GM10266 (cell line): ENCODE measurements around the gene NANP.

Experiments used
- DNase-seq: peaks from one replicate; pipeline ENCODE4 v3.0.0; 2012; ENCODE audit errors: extremely low spot score
- TF ChIP-seq, protein P1 (sequence below): IDR thresholded peaks from 2 replicates; pipeline ENCODE4 v1.5.1; 2012; ENCODE audit warnings: mild to moderate bottlenecking, low read depth; ENCODE audit not compliant: control insufficient read depth, insufficient read depth; ENCODE audit errors: missing control alignments

Gene NANP

DNA sequence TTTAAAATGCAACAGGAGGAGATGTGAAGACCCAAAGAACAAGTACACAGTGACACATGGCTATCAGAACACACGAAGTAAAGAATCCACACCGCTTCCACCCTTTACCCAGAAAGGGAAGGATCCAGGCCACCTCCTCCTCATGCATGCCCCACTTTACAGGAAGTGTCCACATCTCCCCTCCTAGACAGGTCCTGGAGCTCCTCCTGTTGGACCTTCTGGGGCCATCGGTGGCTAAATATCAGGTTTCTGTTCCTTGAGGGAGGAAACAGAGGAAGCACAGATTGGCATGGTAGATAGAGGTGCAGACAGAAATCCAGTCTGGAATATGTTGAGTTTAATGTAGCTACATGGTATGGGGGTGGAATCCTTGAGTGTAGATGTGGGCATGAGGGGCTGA, 49.4 kb downstream of the NANP start:
- no peak for DNase-seq
- TF ChIP-seq, protein P1, sequence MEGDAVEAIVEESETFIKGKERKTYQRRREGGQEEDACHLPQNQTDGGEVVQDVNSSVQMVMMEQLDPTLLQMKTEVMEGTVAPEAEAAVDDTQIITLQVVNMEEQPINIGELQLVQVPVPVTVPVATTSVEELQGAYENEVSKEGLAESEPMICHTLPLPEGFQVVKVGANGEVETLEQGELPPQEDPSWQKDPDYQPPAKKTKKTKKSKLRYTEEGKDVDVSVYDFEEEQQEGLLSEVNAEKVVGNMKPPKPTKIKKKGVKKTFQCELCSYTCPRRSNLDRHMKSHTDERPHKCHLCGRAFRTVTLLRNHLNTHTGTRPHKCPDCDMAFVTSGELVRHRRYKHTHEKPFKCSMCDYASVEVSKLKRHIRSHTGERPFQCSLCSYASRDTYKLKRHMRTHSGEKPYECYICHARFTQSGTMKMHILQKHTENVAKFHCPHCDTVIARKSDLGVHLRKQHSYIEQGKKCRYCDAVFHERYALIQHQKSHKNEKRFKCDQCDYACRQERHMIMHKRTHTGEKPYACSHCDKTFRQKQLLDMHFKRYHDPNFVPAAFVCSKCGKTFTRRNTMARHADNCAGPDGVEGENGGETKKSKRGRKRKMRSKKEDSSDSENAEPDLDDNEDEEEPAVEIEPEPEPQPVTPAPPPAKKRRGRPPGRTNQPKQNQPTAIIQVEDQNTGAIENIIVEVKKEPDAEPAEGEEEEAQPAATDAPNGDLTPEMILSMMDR, result no peak

DNA sequence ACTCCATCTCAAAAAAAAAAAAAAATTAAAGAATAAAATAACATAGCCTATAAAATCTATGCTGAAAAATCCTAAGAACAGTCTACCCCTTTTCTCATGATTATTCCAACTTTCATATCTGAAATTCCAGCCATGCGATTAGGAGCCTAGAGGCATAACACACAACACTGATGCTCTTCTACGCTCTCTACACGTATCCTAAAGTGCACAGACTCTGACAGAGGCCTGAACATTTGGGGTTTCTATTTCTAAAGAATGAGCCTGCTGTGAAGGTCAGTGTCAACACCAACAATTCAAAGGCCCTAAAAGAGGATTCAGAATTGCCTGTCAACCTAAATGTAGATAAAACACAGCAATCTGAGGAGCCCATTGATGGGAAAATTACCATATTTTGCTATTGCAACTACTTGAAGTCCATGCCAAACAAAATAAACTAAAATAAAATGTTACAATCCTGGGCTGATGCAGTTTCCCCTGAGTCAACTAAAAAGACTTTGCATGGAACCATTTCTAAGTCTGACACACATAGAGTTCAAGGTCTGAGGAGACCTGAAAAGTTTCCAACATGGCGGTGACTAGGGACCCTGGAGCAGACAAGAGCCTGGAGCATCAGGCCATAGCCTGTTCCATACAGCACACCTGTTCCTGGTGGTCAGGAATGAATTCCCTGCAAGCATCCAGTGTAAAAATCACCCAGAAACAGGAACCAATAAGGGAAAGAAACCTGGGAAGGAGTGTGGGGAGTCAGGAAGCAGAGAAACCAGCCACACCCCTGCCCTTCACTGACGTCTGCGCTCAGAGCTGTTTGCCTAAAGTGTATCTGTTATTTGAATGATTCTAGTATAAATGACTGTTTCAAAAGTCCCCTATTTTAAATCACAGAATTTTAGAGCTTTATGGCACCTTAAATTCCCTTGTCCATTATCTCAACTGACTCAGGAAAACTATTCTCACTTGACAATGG, 50.2 kb downstream of the NANP start:
- DNase-seq, result no peak
- TF ChIP-seq, protein P1, result no peak

DNA sequence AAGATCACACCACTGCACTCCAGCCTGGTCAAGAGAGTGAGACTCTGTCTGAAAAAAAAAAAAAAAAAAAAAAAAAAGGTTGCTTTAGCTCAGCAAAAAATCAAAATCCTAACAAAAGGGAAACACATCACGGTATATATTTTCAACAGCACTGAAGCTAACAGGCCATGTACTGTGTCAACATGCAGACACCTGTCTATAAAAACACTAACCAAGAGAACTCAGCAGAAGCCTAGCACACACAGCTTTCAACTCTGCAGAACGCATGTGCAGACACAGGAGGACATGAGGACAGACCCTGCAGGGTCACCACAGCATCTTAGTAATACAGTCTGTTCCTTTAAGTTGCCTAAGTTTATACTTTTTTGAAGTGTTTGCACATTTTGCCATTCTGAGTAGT, 52.0 kb downstream of the NANP start:
- TF ChIP-seq, protein P1, result no peak
- DNase-seq, result no peak

DNA sequence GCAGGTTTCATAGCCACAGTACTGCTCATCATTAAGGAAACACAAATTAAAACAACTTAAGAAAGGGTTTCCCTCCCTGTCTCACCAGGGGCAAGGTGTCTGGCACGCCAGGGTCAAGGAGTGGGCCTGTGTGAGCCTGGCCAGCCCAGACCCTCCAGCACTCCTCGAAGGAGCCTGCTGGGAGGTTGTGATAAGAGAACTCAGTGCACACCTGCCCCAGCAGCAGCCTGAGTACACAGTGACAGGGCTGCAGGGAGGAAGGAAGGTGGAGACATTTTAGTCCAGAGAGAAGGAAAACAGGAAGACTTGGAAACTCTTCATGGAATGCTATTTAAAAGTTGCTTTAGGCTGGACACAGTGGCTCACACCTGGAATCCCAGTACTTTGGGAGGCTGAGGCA, 52.6 kb downstream of the NANP start:
- DNase-seq, result no peak
- TF ChIP-seq, protein P1, result no peak

DNA sequence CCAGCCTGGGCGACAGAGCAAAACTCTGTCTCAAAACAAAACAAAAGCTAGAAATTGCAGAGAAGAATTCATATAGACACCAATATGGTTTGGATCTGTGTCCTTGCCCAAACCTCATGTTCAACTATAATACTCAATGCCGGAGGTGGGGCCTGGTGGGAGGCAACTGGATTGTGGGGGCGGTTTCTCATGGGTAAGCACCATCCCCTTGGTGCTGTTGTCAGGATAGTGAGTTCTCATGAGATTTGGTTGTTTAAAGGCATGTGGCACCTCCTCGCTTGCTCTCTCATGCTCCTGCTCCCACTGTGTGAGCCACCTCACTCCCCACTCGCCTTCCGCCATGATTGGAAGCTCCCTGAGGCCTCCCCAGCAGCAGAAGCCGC, 53.7 kb downstream of the NANP start:
- TF ChIP-seq, protein P1, result no peak
- DNase-seq, result no peak

DNA sequence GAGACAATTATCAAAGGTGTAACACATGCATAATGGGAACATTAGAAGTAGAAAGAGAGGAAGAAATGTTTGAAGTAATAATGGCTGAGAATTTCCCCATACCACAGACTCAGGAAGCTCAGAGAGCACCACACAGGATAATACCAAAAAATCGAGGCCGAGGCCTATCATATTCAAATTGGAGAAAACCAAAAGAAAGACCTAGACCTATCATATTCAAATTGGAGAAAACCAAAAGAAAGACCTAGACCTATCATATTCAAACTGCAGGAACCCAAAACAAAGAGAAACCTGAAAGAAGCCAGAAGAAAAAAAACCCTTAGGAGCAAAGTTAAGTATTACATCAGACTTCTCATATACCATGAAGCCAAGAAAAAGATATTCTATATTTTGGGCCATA, 56.5 kb downstream of the NANP start:
- TF ChIP-seq, protein P1, result no peak
- DNase-seq, result no peak

DNA sequence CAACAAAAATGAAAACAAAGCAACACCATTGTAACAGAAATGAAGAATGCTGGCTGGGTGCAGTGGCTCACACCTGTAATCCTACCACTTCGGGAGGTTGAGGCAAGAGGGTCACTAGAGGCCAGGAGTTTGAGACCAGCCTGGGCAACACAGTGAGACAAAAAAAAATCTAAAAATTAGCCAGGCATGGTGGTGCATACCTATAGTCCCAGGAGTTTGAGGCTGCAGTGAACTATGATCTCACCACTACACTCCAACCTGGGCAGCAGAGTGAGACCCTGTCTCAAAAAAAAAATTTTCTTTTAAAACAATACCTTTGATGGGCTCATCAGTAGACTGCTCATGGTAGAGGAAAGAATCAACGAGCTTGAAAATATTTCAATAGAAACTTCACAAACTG, 57.0 kb downstream of the NANP start:
- no peak for DNase-seq
- TF ChIP-seq, protein P1, result no peak
